Left ventricle myocardium inferior (tissue), 1 donor: ENCODE data around the gene SH3GL1. TPM values are rescaled to one million over a fixed set of nuclear protein-coding genes. Genes with fewer than 3 reads are reported as not detected.

ENCODE experiments used
- DNase-seq: peaks from one replicate; pipeline ENCODE4 v3.0.0-alpha.2; 2020
- H3K27ac ChIP-seq: fragments of 200-600 bp; replicated peaks from 2 replicates; pipeline ENCODE4 v1.8.0; 2021
- H3K27me3 ChIP-seq: fragments of 200-600 bp; 2 replicates; pipeline ENCODE4 v1.8.0; 2021; ENCODE audit warnings: low read depth
- H3K36me3 ChIP-seq: fragments of 200-600 bp; 2 replicates; pipeline ENCODE4 v1.8.0; 2021
- H3K4me1 ChIP-seq: fragments of 200-600 bp; 2 replicates; pipeline ENCODE4 v1.8.0; 2021
- H3K4me3 ChIP-seq: fragments of 200-600 bp; 2 replicates; pipeline ENCODE4 v1.8.0; 2021; ENCODE audit warnings: mild to moderate bottlenecking, moderate library complexity
- H3K9me3 ChIP-seq: fragments of 200-600 bp; replicated peaks from 2 replicates; pipeline ENCODE4 v1.8.0; 2021
- intact Hi-C: fragments of 100-400 bp; cut with micrococcal nuclease; formaldehyde crosslinking; loops from one replicate; pipeline ENCODE4 v1.11.0; 2022
- total RNA-seq: library from RNA; stranded (reverse); fragmentation: NEBNext Ultra II Directional; extraction: Animal tissue kit (Norgen Biotek cat#: 25700); gene quantifications from one replicate; pipeline ENCODE4 v1.2.1, GENCODE V29; 2021
- TF ChIP-seq, protein P1 (sequence below): fragments of 200-600 bp; IDR thresholded peaks from 2 replicates; pipeline ENCODE4 v1.8.0; 2021; ENCODE audit warnings: antibody characterized with exemption, mild to moderate bottlenecking, borderline replicate concordance
- donor health status: DM: no; HTN: yes; CAD: no; lungs with severe emphysema.

The SH3GL1 gene
- total RNA-seq, 1 donor from 2014 or later = 18.6 TPM

GRCh38 chr19:4361152-4362046 lies 38.9 kb downstream of the SH3GL1 start:
- H3K9me3 ChIP-seq = no peaks in the 10 kb centered on the region
- H3K4me1 ChIP-seq = peaks cover 4% of the 10 kb centered on the region
- no peak overlapping the region for H3K27ac ChIP-seq
- DNase-seq = no peak
- intact Hi-C loops = no loop called here
- no peak overlapping the region for H3K4me3 ChIP-seq
- no peaks in the 10 kb centered on the region for H3K27me3 ChIP-seq
- TF ChIP-seq, protein P1, sequence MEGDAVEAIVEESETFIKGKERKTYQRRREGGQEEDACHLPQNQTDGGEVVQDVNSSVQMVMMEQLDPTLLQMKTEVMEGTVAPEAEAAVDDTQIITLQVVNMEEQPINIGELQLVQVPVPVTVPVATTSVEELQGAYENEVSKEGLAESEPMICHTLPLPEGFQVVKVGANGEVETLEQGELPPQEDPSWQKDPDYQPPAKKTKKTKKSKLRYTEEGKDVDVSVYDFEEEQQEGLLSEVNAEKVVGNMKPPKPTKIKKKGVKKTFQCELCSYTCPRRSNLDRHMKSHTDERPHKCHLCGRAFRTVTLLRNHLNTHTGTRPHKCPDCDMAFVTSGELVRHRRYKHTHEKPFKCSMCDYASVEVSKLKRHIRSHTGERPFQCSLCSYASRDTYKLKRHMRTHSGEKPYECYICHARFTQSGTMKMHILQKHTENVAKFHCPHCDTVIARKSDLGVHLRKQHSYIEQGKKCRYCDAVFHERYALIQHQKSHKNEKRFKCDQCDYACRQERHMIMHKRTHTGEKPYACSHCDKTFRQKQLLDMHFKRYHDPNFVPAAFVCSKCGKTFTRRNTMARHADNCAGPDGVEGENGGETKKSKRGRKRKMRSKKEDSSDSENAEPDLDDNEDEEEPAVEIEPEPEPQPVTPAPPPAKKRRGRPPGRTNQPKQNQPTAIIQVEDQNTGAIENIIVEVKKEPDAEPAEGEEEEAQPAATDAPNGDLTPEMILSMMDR = no peak
- peaks cover 74% of the 10 kb centered on the region for H3K36me3 ChIP-seq

DNA sequence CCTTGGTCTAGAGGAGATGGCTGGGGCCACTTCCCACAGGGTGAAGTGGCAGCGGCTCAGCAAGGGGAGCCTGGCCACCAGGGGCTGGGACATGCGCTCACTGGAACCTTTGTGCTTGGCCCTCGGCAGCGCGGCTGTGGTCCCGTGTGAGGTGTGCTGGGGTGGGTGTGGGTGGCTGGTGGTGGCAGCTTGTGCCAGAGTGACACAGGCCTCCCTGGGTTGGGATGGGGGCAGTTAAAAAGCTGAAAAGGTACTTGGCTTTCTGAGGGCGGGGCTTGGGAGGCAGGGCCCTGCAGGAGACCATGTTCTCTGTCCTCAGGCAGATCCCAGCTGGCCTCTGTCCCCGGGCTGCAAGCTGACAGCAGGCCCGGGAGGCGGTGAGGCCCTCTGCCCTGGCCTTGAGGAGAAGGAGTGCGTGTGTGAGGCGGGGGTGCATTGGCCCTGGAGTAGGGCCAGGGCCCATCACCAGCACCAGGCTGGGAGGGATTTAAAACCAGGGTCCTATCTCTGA lies 39.7 kb downstream of the SH3GL1 start:
- no peak for DNase-seq
- H3K36me3 ChIP-seq = peaks cover 67% of the 10 kb centered on the region

DNA sequence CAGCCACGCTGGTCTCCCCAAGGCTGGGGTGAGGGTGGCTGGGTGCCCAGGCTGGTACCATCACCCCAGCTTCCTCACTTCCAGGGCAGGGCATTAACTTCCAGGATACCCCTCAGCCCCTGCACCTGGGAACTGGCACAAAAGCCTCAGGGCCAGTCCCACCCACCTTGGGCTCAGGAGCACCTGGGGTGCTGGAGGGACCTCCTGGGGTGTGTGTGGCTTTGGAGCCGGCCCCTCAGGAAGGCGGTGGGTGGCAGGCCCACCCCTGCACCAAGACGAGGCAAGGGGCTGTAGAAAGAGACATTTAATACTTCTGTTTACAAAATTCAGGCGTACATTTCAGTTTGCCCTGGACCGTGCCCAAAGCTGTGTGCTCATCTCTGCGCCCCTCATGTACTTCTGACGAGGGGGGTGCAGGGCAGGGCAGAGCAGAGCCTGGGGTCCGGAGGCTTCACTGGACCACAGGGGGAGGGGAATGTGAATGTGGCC lies 40.2 kb downstream of the SH3GL1 start:
- Histone ChIP-seq H3K4me1 (no peaks in the 10 kb centered on the region), H3K27ac (no peak overlapping the region), H3K9me3 (no peaks in the 10 kb centered on the region), H3K27me3 (no peaks in the 10 kb centered on the region), H3K4me3 (no peak overlapping the region), H3K36me3 (peaks cover 62% of the 10 kb centered on the region)
- DNase-seq = no peak
- TF ChIP-seq, protein P1 = no peak
- intact Hi-C loops = no loop called here

More for the DNA sequence above, 39.7 kb downstream of the SH3GL1 start:
- no peaks in the 10 kb centered on the region for H3K27me3 ChIP-seq
- H3K4me1 ChIP-seq = peaks cover 3% of the 10 kb centered on the region
- no peak overlapping the region for H3K4me3 ChIP-seq
- intact Hi-C loops = no loop called here
- no peak overlapping the region for H3K27ac ChIP-seq
- no peaks in the 10 kb centered on the region for H3K9me3 ChIP-seq
- TF ChIP-seq, protein P1 = no peak

DNA sequence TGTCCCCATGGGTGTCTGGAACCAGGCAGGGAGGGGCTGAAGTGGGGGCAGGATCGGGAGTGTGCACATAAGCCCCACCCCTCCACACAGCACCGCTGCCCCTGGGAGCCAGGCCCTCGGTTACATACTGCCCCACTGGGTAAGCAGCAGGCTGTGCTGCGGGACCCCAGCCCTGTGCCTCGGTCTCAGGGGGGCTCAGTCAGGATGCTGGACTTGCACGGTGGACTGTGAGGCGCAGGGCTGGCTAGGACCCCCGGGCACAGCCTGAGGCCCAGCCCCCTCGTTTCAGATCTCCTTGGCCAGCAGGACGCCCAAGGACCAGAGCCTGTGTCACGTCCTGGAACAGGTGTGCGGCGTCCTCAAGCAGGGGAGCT lies 40.7 kb downstream of the SH3GL1 start:
- TF ChIP-seq, protein P1 = no peak
- H3K4me1 ChIP-seq = no peaks in the 10 kb centered on the region
- H3K36me3 ChIP-seq = peaks cover 59% of the 10 kb centered on the region
- no peak overlapping the region for H3K4me3 ChIP-seq
- intact Hi-C loops = no loop called here
- H3K27ac ChIP-seq = no peak overlapping the region
- no peaks in the 10 kb centered on the region for H3K9me3 ChIP-seq
- no peak for DNase-seq
- H3K27me3 ChIP-seq = no peaks in the 10 kb centered on the region

- Histone ChIP-seq H3K4me3 (no peak overlapping the region), H3K36me3 (peaks cover 53% of the 10 kb centered on the region), H3K27ac (no peak overlapping the region), H3K4me1 (no peaks in the 10 kb centered on the region), H3K27me3 (no peaks in the 10 kb centered on the region), H3K9me3 (no peaks in the 10 kb centered on the region)
- TF ChIP-seq, protein P1 = no peak
- intact Hi-C loops = no loop called here
- DNase-seq = no peak
Measured at GRCh38 chr19:4358709-4359626, 41.4 kb downstream of the SH3GL1 start.
